ENCODE results near the gene LAIR1.
"Not testable (repeated sequence)": the region's sequence is repeated elsewhere in the genome, so short reads cannot be mapped to it uniquely, and the experiment has no call there.

The LAIR1 gene

DNA sequence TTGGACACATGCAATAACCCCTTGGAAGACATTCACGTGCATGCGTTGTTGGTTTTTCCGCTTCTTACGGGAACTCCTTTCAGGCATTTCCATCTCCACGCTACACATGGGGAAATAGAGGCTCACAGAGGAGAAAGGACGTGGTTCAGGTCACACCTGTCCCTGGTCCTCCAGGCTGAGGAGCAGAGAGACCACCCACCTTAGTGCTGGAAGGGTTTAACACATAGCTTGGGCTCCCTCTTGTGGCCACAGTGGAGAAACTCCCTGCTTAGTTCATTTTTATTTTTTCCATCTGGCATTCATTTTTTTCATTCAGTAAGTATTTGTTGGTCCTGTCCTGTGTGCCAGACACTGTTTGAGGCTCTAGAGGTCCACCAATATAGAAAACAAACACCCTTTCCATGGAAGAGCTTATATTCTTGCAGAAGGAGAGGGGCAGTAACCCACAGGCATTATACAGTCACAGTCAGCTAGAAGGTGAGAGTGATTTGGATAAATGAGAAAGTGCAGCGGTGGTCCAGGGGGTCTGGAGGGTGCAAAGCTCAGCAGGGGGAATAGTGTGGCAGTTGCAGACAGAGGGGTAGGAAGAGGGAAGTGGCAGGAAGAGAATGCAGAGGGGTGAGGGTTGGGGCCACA, 26.3 kb upstream of the LAIR1 start:
- no peak for TF ChIP-seq JUND (IDR thresholded peaks at IDR 0.05; ENCODE audit: low read depth)
- peak in 1 of 2 experiments; percentile 62 for DNase-seq (ENCODE audit: low read depth in 1 of 2, low spot score in 1 of 2)
- in situ Hi-C loops (cut with HindIII; ENCODE audit: low pct_unique_long_range_greater_than_20kb, low sequenced_read_pairs): no loop called here

DNA sequence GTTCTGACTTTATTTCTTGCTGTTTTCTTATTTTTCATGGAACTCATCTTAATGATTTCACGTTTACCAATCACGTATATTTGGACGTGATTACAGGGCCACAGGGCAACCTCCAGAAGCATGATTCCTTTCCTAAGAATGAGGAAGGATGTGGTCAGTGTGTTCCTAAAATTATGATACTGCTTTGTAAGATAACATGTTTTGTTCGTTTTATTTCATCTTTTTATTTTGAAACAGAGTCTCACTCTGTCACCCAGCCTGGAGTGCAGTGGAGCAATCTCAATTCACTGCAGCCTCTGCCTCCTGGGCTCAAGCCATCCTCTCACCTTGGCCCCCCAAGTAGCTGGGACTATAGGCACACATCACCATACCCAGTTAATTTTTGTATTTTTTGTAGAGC, 24.8 kb upstream of the LAIR1 start:
- in situ Hi-C loops (cut with HindIII; ENCODE audit: low pct_unique_long_range_greater_than_20kb, low sequenced_read_pairs): no loop called here
- DNase-seq (ENCODE audit: low read depth in 1 of 2, low spot score in 1 of 2): no peak
- TF ChIP-seq JUND (IDR thresholded peaks at IDR 0.05; ENCODE audit: low read depth): no peak

GRCh38 chr19:54388802-54389139, 24.0 kb upstream of the LAIR1 start:
- no peak for TF ChIP-seq JUND (IDR thresholded peaks at IDR 0.05; ENCODE audit: low read depth)
- DNase-seq (ENCODE audit: low read depth in 1 of 2, low spot score in 1 of 2): no peak
- in situ Hi-C loops (cut with HindIII; ENCODE audit: low pct_unique_long_range_greater_than_20kb, low sequenced_read_pairs): no loop called here

GRCh38 chr19:54387991-54388801, 23.5 kb upstream of the LAIR1 start:
- TF ChIP-seq JUND (IDR thresholded peaks at IDR 0.05; ENCODE audit: low read depth): no peak
- no peak for DNase-seq (ENCODE audit: low read depth in 1 of 2, low spot score in 1 of 2)
- in situ Hi-C loops (cut with HindIII; ENCODE audit: low pct_unique_long_range_greater_than_20kb, low sequenced_read_pairs): no loop called here

DNA sequence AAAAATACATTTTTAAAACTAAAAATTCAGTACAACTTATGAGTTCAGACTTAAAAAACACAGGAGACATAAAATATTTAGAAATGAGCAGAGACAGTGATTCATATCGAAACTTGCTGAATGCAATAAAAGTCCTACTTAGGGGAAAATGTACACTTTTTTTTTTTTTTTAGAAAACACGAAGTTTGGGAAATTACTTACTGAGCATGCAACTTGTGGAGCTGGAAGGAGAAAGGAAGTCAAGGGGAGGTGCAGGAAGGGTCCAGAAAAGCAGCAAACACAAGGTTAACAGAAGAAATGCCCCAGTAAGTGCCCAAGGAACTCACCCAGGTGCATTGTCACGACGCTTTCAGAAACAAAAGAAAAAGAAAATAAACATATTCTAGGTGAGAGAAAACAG, 18.6 kb upstream of the LAIR1 start:
- in situ Hi-C loops (cut with HindIII; ENCODE audit: low pct_unique_long_range_greater_than_20kb, low sequenced_read_pairs): no loop called here
- DNase-seq (ENCODE audit: low read depth in 1 of 2, low spot score in 1 of 2): no peak

GRCh38 chr19:54382041-54382440, 17.3 kb upstream of the LAIR1 start:
- DNase-seq (ENCODE audit: low read depth in 1 of 2, low spot score in 1 of 2); in situ Hi-C loops (cut with HindIII; ENCODE audit: low pct_unique_long_range_greater_than_20kb, low sequenced_read_pairs): not testable (repeated sequence)

More for the DNA sequence above, 18.6 kb upstream of the LAIR1 start:
- no peak for TF ChIP-seq JUND (IDR thresholded peaks at IDR 0.05; ENCODE audit: low read depth)

DNA sequence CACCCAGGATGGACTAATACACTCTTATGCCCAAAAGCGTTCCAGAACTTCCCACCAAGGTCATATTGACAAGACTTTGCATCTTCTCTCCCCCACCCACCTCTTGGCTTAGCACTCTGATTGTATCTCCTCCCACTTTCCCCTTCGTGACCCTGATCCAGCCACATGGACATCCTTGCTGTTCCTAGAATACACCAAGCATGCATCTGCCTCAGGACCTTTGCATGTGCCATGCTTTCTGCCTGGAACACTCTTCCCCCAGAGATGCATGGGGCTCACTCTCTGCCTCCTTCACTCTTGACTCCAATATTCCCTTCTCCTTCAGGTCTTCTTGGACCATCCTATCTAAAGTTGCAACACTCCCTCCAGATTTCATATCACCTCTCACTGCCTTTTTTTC, 16.2 kb upstream of the LAIR1 start:
- TF ChIP-seq JUND (IDR thresholded peaks at IDR 0.05; ENCODE audit: low read depth): no peak
- in situ Hi-C loops (cut with HindIII; ENCODE audit: low pct_unique_long_range_greater_than_20kb, low sequenced_read_pairs): no loop called here
- DNase-seq (ENCODE audit: low read depth in 1 of 2, low spot score in 1 of 2): no peak

- no peak for DNase-seq (ENCODE audit: low read depth in 1 of 2, low spot score in 1 of 2)
- TF ChIP-seq JUND (IDR thresholded peaks at IDR 0.05; ENCODE audit: low read depth): no peak
- in situ Hi-C loops (cut with HindIII; ENCODE audit: low pct_unique_long_range_greater_than_20kb, low sequenced_read_pairs): no loop called here
These were observed 14.5 kb upstream of the LAIR1 start for GRCh38 chr19:54379187-54379678.

GRCh38 chr19:54376610-54377285, 12.0 kb upstream of the LAIR1 start:
- no peak for TF ChIP-seq JUND (IDR thresholded peaks at IDR 0.05; ENCODE audit: low read depth)
- in situ Hi-C loops (cut with HindIII; ENCODE audit: low pct_unique_long_range_greater_than_20kb, low sequenced_read_pairs): no loop called here
- no peak for DNase-seq (ENCODE audit: low read depth in 1 of 2, low spot score in 1 of 2)

GRCh38 chr19:54375181-54375938, 10.6 kb upstream of the LAIR1 start:
- in situ Hi-C loops (cut with HindIII; ENCODE audit: low pct_unique_long_range_greater_than_20kb, low sequenced_read_pairs); DNase-seq (ENCODE audit: low read depth in 1 of 2, low spot score in 1 of 2): not testable (repeated sequence)

GRCh38 chr19:54373781-54374631, 9.3 kb upstream of the LAIR1 start:
- in situ Hi-C loops (cut with HindIII; ENCODE audit: low pct_unique_long_range_greater_than_20kb, low sequenced_read_pairs): no loop called here
- no peak for TF ChIP-seq JUND (IDR thresholded peaks at IDR 0.05; ENCODE audit: low read depth)
- DNase-seq (ENCODE audit: low read depth in 1 of 2, low spot score in 1 of 2): no peak

DNA sequence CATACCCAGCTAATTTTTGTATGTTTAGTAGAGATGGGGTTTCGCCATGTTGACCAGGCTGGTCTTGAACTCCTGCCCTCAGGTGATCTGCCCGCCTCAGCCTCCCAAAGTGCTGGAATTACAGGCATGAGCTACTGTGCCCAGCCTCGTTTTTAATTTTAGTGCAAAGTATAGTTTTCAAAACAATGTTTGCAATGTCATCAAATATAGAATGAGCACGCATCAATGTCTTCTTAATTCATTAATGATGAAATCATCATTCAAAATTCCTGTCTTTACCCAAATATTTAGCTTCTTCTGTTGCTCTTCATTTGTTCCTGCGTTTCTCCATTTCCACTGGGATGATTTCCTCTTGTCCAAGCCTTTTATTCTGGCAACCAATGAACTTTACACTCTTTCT, 6.7 kb upstream of the LAIR1 start:
- in situ Hi-C loops (cut with HindIII; ENCODE audit: low pct_unique_long_range_greater_than_20kb, low sequenced_read_pairs); DNase-seq (ENCODE audit: low read depth in 1 of 2, low spot score in 1 of 2): not testable (repeated sequence)

DNA sequence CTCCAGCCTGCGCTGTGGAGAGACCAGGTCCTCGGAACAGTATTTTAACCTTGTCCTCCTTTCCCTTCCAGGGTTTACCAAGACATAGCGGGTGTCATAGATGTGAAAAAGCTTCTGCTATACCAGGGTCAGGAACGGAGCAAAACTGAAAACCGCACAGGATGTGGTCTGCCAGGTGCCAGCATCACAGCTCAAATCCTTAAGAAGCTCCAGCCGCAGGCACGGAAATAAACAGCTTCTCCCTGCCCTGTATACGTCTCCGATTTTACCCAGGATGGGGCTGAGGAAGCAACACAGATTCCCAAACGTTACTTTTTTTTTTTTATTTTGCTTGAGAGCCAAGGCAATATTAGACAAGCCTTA, 5.7 kb upstream of the LAIR1 start:
- in situ Hi-C loops (cut with HindIII; ENCODE audit: low pct_unique_long_range_greater_than_20kb, low sequenced_read_pairs); DNase-seq (ENCODE audit: low read depth in 1 of 2, low spot score in 1 of 2): not testable (repeated sequence)

DNA sequence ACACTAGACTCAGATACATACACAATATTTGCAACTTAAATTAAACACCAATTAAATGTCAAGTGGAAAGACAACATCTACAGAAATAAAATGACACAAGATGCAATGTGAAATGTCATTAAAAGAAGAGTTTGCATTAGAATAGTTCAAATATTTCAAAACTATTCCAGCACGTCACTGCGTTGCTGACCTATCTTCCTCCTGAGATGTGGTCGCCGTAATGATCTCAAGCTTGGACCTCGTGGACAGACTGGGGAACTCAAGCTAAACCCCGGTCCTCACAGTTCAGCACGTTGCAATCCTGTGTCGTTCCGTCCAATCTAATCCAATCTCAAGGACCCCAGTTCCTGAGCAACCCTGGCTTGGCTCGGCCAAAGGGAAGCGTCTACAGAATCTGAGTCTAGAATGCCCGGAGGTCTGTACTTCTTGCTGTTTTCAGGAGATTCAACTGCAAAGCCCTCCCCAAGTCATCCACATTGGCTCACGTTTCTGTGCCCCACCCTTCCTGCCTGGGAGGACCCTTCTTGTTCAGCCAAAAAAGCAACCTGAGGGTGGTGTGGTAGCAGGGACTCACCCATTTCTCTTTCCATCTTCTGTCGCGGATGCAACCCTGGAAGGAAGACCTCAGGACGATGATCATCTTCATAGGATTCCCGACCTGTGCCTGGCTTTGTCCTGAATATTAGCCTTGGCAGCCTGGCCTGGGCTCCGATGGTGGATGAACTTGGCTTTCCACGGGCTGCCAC, 5.1 kb upstream of the LAIR1 start:
- DNase-seq (ENCODE audit: low read depth in 1 of 2, low spot score in 1 of 2); in situ Hi-C loops (cut with HindIII; ENCODE audit: low pct_unique_long_range_greater_than_20kb, low sequenced_read_pairs): not testable (repeated sequence)

All from T47D (cell line).